Neuronal stem cell (in vitro differentiated cells): ENCODE data around the gene UPF2.

Experiments used
- DNase-seq: peaks from one replicate; pipeline ENCODE4 v3.0.0-alpha.2; 2013; ENCODE audit warnings: low spot score
- H2AFZ ChIP-seq: one replicate; pipeline ENCODE4 v1.6.1; 2013; ENCODE audit warnings: mild to moderate bottlenecking, low read length, inconsistent platforms
- H2AK5ac ChIP-seq: 2 replicates; pipeline ENCODE4 v1.6.1; 2013; ENCODE audit warnings: low read depth, mild to moderate bottlenecking, inconsistent platforms, low read length, moderate library complexity, mixed read lengths
- H2BK120ac ChIP-seq: 2 replicates; pipeline ENCODE4 v1.6.1; 2013; ENCODE audit warnings: low read depth, mild to moderate bottlenecking, inconsistent platforms, low read length, moderate library complexity, mixed read lengths
- H2BK12ac ChIP-seq: one replicate; pipeline ENCODE4 v1.6.1; 2013; ENCODE audit warnings: low read length, inconsistent platforms
- H2BK15ac ChIP-seq: 2 replicates; pipeline ENCODE4 v1.6.1; 2013; ENCODE audit warnings: mild to moderate bottlenecking, low read length, inconsistent platforms, mixed read lengths
- H2BK5ac ChIP-seq: one replicate; pipeline ENCODE4 v1.6.1; 2013; ENCODE audit warnings: inconsistent platforms, mild to moderate bottlenecking, low read length, moderate library complexity
- H3K14ac ChIP-seq: one replicate; pipeline ENCODE4 v1.6.1; 2013; ENCODE audit warnings: low read length, inconsistent platforms
- H3K18ac ChIP-seq: 2 replicates; pipeline ENCODE4 v1.6.1; 2013; ENCODE audit warnings: low read length, inconsistent platforms
- H3K23ac ChIP-seq: 2 replicates; pipeline ENCODE4 v1.6.1; 2013; ENCODE audit warnings: low read depth, mild to moderate bottlenecking, mixed read lengths, low read length, inconsistent platforms; ENCODE audit not compliant: poor library complexity
- H3K27ac ChIP-seq: replicated peaks from 3 replicates; pipeline ENCODE4 v1.5.1; 2013; ENCODE audit warnings: low read length, inconsistent platforms
- H3K27me3 ChIP-seq, 3 experiments: 2 replicates each; pipeline ENCODE4 v1.6.1; 2013; ENCODE audit warnings: low read length in 3 of 3, mild to moderate bottlenecking in 2 of 3, inconsistent platforms in 1 of 3, low read depth in 1 of 3, mixed read lengths in 1 of 3, moderate library complexity in 1 of 3; ENCODE audit not compliant: control insufficient read depth in 3 of 3, insufficient read depth in 3 of 3
- H3K36me3 ChIP-seq, 2 donors: replicated peaks in 1 of 2; 2 replicates each; pipeline ENCODE4 v1.6.1; 2013; ENCODE audit warnings: low read length in 2 of 2; ENCODE audit not compliant: control insufficient read depth in 2 of 2, insufficient read depth in 2 of 2
- H3K4ac ChIP-seq: 2 replicates; pipeline ENCODE4 v1.6.1; 2013; ENCODE audit warnings: inconsistent platforms, mild to moderate bottlenecking, low read length, moderate library complexity
- H3K4me1 ChIP-seq, 2 donors: 1 replicate in 1 of 2; 2 replicates in 1 of 2; pipeline ENCODE4 v1.6.1; 2013; ENCODE audit warnings: low read length in 2 of 2, low read depth in 1 of 2; ENCODE audit not compliant: control insufficient read depth in 2 of 2, insufficient read depth in 1 of 2
- H3K4me2 ChIP-seq: one replicate; pipeline ENCODE4 v1.6.1; 2013; ENCODE audit warnings: mild to moderate bottlenecking, low read length, inconsistent platforms; ENCODE audit not compliant: insufficient read depth, poor library complexity, severe bottlenecking
- H3K4me3 ChIP-seq, 2 donors: 2 replicates each; pipeline ENCODE4 v1.5.1; 2013; ENCODE audit warnings: low read length in 2 of 2, mild to moderate bottlenecking in 2 of 2, inconsistent platforms in 1 of 2, moderate library complexity in 1 of 2
- H3K79me1 ChIP-seq: one replicate; pipeline ENCODE4 v1.6.1; 2013; ENCODE audit warnings: low read depth, mild to moderate bottlenecking, inconsistent platforms, low read length, moderate library complexity
- H3K9ac ChIP-seq: one replicate; pipeline ENCODE4 v1.6.1; 2013; ENCODE audit warnings: mild to moderate bottlenecking, low read depth, low read length, inconsistent platforms; ENCODE audit not compliant: poor library complexity
- H3K9me3 ChIP-seq, 2 donors: replicated peaks in 1 of 2; 2 replicates each; pipeline versions ENCODE3 to v1.6.1; 2013; ENCODE audit warnings: low read length in 2 of 2, mild to moderate bottlenecking in 2 of 2, inconsistent platforms in 1 of 2, low read depth in 1 of 2, mixed read lengths in 1 of 2, moderate library complexity in 1 of 2; ENCODE audit not compliant: control insufficient read depth in 2 of 2, insufficient read depth in 1 of 2
- H4K8ac ChIP-seq: one replicate; pipeline ENCODE4 v1.6.1; 2013; ENCODE audit warnings: low read depth, mild to moderate bottlenecking, inconsistent platforms, low read length, moderate library complexity
- H4K91ac ChIP-seq: one replicate; pipeline ENCODE4 v1.6.1; 2013; ENCODE audit warnings: low read length, low read depth, mild to moderate bottlenecking, inconsistent platforms; ENCODE audit not compliant: poor library complexity
- WGBS, 2 donors: extraction: QIAGEN DNeasy Blood & Tissue Kit; methylation state at CpG; one replicate each; pipeline ENCODE4 v1.1.7; 2013; ENCODE audit warnings: missing lambda C conversion rate in 2 of 2, mixed read lengths in 1 of 2; ENCODE audit not compliant: insufficient read length in 2 of 2, insufficient replicate concordance in 1 of 2; ENCODE audit errors: extremely low coverage in 2 of 2; 5-methylcytosine and 5-hydroxymethylcytosine counted together

The UPF2 gene

DNA sequence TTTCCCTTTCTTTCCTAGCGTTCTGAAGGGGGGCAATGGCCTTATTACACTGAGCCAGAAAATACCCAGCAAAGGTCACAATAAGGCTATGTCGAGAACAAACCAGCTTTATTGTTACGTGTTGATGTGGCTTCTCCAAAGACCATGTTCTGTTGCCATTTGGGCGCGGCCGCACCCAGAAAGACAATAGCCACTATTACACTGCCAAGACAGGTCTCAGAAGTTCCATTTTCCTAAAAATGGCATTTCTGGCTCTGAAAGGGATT lies 141.6 kb downstream of the UPF2 start:
- no CpG with 5 or more reads among the region's 6 CpGs for WGBS, 2 donors
- H3K4me1 ChIP-seq = peaks cover 0 to 6% of the 10 kb centered on the region in 2 donors

DNA sequence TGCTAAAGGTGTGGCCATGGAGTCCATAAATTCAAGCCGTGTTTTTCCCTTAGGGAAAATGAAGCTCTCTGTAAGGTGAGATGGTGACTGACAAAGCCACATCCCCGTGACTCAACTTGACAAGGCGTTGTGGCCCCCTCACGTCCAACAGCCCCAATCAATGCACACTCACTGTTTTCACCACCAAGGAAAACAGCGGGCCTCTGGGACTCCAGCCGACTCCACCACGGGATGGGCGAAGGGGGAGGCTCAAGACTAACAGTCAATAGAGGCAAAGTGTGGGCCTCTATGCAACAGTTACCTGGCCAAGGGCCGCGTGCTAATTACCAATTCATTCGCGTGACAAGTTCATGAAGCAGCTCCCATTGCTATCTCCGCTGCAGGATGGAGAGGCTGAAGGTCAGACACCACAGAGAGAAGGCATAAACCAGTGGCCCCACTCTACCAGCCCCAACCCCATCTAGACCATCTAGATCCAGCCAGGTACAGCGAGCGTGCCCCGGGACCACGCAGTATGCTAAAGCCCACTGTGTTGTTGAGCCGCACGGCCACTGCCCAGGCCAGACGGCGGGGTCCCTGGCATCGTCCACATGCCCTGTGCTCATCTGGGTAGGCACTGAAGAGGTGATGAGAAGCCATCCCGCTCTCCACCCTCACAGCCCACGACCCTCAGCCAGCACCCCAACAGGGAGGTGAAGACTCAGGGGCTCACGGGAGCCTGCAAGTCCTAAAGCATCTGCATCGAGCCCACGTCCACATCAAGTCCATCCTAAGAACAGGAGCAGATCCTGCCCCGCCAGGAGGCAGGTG lies 143.3 kb downstream of the UPF2 start:
- H3K4me3 ChIP-seq = no peak overlapping the region
- H4K8ac ChIP-seq = no peak overlapping the region
- H3K4me2 ChIP-seq = no peak overlapping the region
- no peaks in the 10 kb centered on the region for H3K27me3 ChIP-seq
- H2AK5ac ChIP-seq = peak overlapping the region; percentile 6
- peak overlapping the region; percentile 77 for H3K23ac ChIP-seq
- H3K9me3 ChIP-seq = peaks cover 0 to 1% of the 10 kb centered on the region in 2 donors
- H2BK120ac ChIP-seq = no peak overlapping the region
- H3K14ac ChIP-seq = no peak overlapping the region
- H2BK15ac ChIP-seq = peak overlapping the region; percentile 18
- no peak overlapping the region for H4K91ac ChIP-seq
- no peak overlapping the region for H3K27ac ChIP-seq
- H3K4ac ChIP-seq = no peak overlapping the region
- H3K36me3 ChIP-seq = no peaks in the 10 kb centered on the region
- H3K79me1 ChIP-seq = peaks cover 3% of the 10 kb centered on the region
- peak overlapping the region; percentile 84 for H3K18ac ChIP-seq
- H2BK5ac ChIP-seq = peak overlapping the region; percentile 72
- H2AFZ ChIP-seq = peak overlapping the region; percentile 1
- no peak for DNase-seq
- no peak overlapping the region for H2BK12ac ChIP-seq
- no CpG with 5 or more reads among the region's 28 CpGs for WGBS, 2 donors
- no peak overlapping the region for H3K9ac ChIP-seq
- H3K4me1 ChIP-seq = peaks cover 0 to 6% of the 10 kb centered on the region in 2 donors

More for the DNA sequence above, 141.6 kb downstream of the UPF2 start:
- H3K18ac ChIP-seq = no peak overlapping the region
- DNase-seq = no peak
- no peak overlapping the region for H3K4ac ChIP-seq
- no peak overlapping the region for H2BK5ac ChIP-seq
- peaks cover 0 to 1% of the 10 kb centered on the region in 2 donors for H3K9me3 ChIP-seq
- no peaks in the 10 kb centered on the region for H3K36me3 ChIP-seq
- no peaks in the 10 kb centered on the region for H3K27me3 ChIP-seq
- H3K9ac ChIP-seq = no peak overlapping the region
- H4K91ac ChIP-seq = no peak overlapping the region
- H3K79me1 ChIP-seq = peaks cover 3% of the 10 kb centered on the region
- no peak overlapping the region for H3K4me2 ChIP-seq
- H3K23ac ChIP-seq = no peak overlapping the region
- H3K14ac ChIP-seq = no peak overlapping the region
- no peak overlapping the region for H3K27ac ChIP-seq
- no peak overlapping the region for H2BK120ac ChIP-seq
- H4K8ac ChIP-seq = no peak overlapping the region
- H2BK12ac ChIP-seq = no peak overlapping the region
- H2BK15ac ChIP-seq = no peak overlapping the region
- no peak overlapping the region for H2AFZ ChIP-seq
- H3K4me3 ChIP-seq = no peak overlapping the region
- peak overlapping the region; percentile 76 for H2AK5ac ChIP-seq

DNA sequence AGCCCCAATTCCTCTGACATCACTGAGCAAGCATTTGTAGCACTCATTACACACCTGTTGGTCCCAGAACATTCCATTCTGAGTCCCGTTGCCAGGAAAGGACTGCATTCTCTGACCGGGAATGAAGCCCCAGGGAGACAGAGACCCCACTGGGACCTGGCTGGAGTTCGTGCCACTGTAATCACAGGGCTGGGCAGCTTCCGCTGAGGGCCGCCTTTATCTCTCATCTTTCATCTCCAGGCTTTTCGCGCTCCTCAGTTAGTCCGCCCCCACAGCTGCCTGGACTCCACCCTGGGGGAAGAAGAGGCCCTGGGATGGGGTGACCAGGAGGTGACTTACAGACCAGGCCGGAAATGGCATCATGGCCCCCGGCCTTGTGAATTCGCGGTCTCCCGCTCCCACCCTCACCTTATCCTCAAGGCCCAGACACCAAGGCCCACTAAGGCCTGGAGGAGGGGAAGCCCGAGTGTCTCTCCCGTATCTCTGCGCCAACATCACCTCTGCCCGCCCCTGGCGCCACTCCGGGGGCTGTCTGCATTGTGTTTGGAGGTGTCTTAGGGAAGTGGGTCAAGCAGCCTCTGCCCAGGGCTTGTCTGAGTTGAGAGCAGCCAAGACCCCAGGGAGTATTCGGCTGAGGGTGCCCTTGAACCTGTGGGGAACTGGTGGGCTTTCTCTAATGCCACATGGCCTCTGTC lies 144.1 kb downstream of the UPF2 start:
- H2AK5ac ChIP-seq = peak overlapping the region; percentile 6

DNA sequence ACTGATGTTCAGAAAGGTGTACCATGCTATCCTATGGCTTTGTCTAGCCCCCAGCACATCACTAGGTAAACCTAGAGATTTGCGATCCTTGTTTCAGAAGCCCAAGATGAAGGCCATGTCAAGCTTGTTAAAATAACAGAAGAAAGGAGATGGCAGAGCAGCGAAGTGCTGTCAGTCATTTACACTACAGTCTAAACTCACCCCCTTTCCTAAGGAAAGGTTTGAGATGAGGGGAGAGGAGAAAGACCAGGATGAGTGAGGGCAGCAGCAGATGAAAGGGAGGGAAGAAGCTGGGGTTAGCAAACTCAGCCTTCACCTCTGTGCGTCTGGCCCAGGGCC lies 144.6 kb downstream of the UPF2 start:
- Histone ChIP-seq H3K9ac (no peak overlapping the region), H3K14ac (no peak overlapping the region), H3K79me1 (peaks cover 3% of the 10 kb centered on the region), H3K4me3 (no peak overlapping the region), H2BK15ac (no peak overlapping the region), H2BK120ac (no peak overlapping the region), H3K4me2 (no peak overlapping the region), H3K27ac (no peak overlapping the region), H3K4ac (no peak overlapping the region), H3K27me3 (no peaks in the 10 kb centered on the region), H2BK12ac (no peak overlapping the region), H3K18ac (no peak overlapping the region), H3K36me3 (no peaks in the 10 kb centered on the region), H2AFZ (peak overlapping the region; percentile 1), H2BK5ac (no peak overlapping the region), H2AK5ac (no peak overlapping the region), H4K8ac (no peak overlapping the region), H3K4me1 (peaks cover 0 to 6% of the 10 kb centered on the region in 2 donors), H3K9me3 (peaks cover 0 to 1% of the 10 kb centered on the region in 2 donors), H3K23ac (no peak overlapping the region), H4K91ac (no peak overlapping the region)
- WGBS, 2 donors = no CpG with 5 or more reads among the region's 3 CpGs
- no peak for DNase-seq

More for the DNA sequence above, 144.1 kb downstream of the UPF2 start:
- H3K4me3 ChIP-seq = no peak overlapping the region
- H3K23ac ChIP-seq = no peak overlapping the region
- H2BK15ac ChIP-seq = no peak overlapping the region
- peaks cover 3% of the 10 kb centered on the region for H3K79me1 ChIP-seq
- H3K36me3 ChIP-seq = no peaks in the 10 kb centered on the region
- H2BK120ac ChIP-seq = no peak overlapping the region
- peaks cover 0 to 6% of the 10 kb centered on the region in 2 donors for H3K4me1 ChIP-seq
- H3K4ac ChIP-seq = no peak overlapping the region
- no peak overlapping the region for H4K8ac ChIP-seq
- no peak overlapping the region for H3K27ac ChIP-seq
- H2BK12ac ChIP-seq = no peak overlapping the region
- no peak overlapping the region for H3K9ac ChIP-seq
- H2BK5ac ChIP-seq = no peak overlapping the region
- no peaks in the 10 kb centered on the region for H3K27me3 ChIP-seq
- no peak overlapping the region for H3K14ac ChIP-seq
- peak overlapping the region; percentile 1 for H2AFZ ChIP-seq
- no peak overlapping the region for H4K91ac ChIP-seq
- no CpG with 5 or more reads among the region's 20 CpGs for WGBS, 2 donors
- H3K4me2 ChIP-seq = no peak overlapping the region
- H3K18ac ChIP-seq = no peak overlapping the region
- H3K9me3 ChIP-seq = peaks cover 0 to 1% of the 10 kb centered on the region in 2 donors
- no peak for DNase-seq
